Measurements from ENCODE around the gene SOD2.
"Not testable (repeated sequence)": the region's sequence is repeated elsewhere in the genome, so short reads cannot be mapped to it uniquely, and the experiment has no call there.

The SOD2 gene

GRCh38 chr6:159693128-159693893, at the start of gene SOD2:
Gene SOD2 (minus strand): TSS chr6:159693241. CDS start chr6:159693167, 74 bp downstream.
- DNase-seq = peak; percentile 75

DNA sequence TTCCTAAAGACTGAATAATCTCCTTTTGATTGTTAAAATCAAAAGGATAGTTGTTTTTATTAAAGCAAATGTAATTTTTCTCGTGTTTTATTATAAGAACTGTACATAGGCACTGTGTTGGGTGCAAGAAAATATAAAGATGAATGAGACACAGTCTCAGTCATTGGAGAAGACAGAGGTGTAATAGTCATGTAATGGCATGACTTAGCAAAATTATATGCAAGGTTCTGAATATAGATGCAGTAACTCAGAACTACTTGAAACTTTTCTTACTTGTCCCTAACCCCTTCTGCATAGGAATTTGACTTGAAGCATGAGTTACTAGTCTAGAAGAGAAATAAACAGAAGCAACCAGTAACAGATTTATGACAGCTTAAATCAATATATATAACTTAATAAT, 49.1 kb upstream of the SOD2 start:
- DNase-seq = no peak

- no peak for DNase-seq
These were observed 46.3 kb upstream of the SOD2 start for GRCh38 chr6:159739341-159739740.

GRCh38 chr6:159736908-159737307, 43.9 kb upstream of the SOD2 start:
- DNase-seq = no peak

- not testable (repeated sequence) for DNase-seq
These were observed 40.4 kb upstream of the SOD2 start for GRCh38 chr6:159733395-159733794.

- DNase-seq = not testable (repeated sequence)
These were observed 39.5 kb upstream of the SOD2 start for GRCh38 chr6:159732550-159732949.

DNA sequence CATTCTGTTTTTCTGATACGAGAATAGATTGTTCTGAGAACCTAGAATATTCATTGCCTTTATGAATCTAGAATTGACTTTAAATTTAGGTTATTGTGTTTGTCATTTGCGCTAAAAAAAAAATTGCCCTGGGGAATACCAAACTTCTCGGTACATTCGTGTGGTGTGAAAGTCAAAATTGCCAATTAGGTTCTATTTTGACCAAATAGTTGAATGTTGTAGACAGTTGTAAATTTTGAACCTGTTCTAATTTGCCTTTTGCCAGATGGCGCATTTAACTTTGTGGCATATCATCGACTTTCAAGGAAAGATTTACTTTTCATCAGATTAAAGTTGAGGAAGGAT, 37.3 kb upstream of the SOD2 start:
- no peak for DNase-seq

DNA sequence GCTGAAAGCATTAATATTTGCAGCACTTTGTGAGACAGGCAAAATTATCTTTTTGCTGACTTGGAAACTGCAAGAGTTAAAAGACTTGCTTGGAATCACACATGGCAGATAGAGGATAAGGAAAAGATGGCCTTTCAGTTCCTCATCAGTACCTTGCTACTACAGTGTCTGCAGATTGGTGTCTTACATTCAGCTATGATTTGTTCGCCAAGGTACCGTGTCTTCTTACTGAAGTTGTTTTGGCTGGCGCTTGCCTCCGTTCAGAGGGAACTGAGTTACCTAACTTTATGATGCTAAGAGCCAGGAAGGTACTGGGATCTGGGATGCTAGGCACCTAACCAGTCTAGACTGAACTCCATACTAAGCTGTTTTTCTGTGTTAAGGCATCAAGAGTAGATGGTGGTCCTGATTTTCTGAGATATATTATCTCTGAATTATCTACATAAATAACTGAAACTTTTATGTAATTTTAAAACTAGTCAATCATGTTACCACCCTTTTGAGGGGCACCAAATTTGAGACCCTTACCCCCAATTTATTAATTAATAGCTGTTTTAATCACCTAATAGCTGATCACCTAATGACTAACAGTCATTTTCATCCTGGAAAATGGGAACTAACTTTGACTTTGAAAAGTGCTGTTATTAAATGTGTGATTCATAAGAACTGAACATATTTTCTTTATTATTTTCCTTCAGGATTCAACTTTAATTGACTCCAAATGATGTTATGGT, 36.7 kb upstream of the SOD2 start:
- no peak for DNase-seq

DNA sequence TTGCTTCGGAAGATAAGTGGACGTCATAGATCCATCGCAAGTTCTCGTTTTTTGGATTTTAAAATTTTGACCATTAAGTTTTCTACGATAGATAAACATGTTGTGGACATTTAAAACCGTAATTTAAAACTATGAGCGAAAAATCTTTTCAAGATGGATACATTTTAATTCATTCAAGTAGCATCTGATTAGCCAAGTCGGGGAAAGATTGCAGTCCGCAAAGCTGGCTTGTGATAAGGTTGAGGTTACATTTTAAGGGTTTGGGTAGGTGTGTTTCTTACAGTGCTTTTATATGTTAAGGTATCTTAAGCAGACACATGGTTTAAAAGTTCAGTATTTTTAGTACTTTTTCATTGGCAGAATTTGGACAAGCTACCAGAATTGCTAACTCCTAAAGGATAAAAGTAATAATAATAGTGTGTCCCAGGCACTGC, 35.5 kb upstream of the SOD2 start:
- no peak for DNase-seq

DNA sequence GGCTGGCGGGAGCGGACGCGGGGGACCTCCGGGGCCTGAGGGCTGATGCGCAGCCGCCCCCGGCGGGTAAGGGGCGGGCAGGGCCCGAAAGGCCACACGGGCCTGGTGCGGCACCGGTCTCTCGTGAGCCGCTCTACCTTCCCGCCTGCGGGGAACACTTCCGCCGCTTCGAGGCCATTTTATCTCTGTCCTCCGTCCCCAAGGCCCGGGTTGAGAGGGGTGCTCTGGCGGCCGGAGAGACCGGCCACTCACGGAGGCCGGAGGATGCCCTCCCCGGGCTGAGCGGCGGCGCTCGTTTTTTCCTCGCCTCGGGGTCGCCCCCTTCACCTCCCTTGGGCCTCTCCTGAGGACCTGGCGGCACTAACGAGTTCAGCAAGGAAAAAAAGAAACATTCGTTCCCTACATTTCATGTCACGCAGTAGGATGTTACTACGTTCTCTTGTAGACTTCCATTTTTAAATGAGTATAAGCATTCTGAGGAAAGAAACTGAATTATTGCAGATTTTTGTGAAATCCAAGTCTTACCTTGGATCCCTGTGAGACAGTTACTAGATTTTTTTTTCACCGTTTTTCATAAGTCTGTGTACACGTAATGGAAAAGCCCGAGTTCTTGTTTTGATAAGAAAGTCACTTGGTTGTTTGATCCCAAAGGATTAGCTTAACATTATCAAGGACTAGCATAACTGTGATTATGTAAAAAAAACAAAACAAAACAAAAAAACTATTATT, 34.8 kb upstream of the SOD2 start:
- DNase-seq = peak; percentile 73

- DNase-seq = peak; percentile 94
These were observed 34.1 kb upstream of the SOD2 start, which contains the start of gene WTAP for GRCh38 chr6:159726918-159727716. Gene WTAP (plus strand): TSS chr6:159727506. CDS start chr6:159736266, 8,760 bp downstream.

DNA sequence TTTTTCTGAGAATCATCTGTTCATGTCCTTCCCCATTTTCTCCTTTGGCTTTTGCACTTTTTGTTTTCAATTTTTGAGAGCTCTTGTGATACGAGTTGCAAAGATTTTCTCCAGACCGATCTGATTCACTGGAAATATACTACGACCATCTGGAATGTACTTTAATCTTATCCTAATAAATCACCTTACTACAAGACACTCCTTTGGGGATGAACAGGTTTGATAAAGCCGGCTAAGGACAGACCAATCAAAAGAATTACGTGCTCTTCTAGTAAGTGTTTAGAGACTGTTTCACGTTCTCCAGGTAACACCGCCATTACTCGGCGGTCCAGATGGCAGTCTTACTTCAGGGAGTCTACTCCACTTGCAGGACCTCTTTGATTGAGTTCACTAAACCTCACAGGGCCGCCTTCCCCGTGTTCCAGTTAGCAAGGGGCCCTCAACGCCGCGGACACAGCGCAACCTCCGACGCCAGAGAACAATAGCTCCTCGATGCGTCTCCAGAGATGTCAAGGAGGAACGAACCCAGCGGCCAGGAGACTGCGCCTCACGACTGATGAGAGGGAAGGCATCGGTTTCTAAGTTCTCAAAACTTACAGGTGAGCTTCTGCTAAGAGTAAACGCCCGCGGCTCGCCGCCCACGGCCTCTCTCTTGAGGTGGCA, 33.3 kb upstream of the SOD2 start:
- DNase-seq = no peak

DNA sequence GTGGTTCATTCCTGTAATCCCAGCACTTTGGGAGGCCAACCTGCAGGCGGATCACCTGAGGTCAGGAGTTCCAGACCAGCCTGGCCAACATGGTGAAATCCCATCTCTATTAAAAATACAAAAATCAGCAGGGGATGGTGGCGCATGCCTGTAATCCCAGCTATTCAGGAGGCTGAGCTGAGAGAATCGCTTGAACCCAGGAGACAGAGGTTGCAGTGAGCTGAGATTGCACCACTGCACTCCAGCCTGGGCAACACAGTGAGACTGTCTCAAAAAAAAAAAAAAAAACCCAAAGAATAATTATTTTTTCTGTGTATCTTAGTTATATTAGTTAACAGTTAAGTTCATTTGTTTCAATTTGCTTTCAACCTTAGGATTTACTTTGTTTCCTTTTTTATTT, 32.2 kb upstream of the SOD2 start:
- DNase-seq = not testable (repeated sequence)

- DNase-seq = no peak
These were observed 31.7 kb upstream of the SOD2 start for GRCh38 chr6:159724778-159725177.

GRCh38 chr6:159723259-159723658, 30.2 kb upstream of the SOD2 start:
- no peak for DNase-seq

- no peak for DNase-seq
These were observed 29.6 kb upstream of the SOD2 start for GRCh38 chr6:159722655-159723054.

GRCh38 chr6:159721981-159722380, 28.9 kb upstream of the SOD2 start:
- DNase-seq = not testable (repeated sequence)

DNA sequence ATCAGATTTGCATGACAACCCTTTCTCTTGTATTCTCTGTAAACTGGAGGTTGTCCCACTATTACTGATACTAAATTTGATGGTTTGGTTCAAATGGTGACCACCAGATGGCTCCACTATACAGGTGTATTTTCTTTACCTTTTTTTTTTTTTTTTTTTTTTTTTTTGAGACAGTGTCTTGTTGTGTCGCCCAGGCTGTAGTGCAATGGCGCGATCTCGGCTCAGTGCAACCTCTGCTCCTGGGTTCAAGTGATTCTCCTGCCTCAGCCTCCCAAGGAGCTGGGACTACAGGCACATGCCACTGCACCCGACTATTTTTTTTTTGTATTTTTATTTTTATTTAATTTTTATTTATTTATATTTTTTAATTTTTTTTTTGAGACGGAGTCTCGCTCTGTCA, 27.7 kb upstream of the SOD2 start:
- no peak for DNase-seq

DNA sequence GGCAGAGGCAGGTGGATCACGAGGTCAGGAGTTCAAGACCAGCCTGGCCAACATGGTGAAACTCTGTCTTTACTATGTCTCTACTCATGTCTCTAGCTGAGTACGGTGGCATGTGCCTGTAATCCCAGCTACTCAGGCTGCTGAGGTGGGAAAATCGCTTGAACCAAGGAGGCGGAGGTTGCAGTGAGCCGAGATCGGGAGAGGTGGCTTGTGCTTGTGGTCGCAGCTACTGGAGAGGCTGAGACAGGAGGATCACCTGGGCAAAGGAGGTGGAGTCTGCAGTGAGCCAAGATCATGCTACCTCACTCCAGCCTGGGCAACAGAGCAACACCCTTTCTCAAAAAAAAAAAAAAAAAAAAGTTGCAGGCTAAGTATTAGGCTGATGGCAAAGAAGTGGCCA, 26.2 kb upstream of the SOD2 start:
- no peak for DNase-seq

GRCh38 chr6:159718634-159719033, 25.6 kb upstream of the SOD2 start:
- DNase-seq = no peak

DNA sequence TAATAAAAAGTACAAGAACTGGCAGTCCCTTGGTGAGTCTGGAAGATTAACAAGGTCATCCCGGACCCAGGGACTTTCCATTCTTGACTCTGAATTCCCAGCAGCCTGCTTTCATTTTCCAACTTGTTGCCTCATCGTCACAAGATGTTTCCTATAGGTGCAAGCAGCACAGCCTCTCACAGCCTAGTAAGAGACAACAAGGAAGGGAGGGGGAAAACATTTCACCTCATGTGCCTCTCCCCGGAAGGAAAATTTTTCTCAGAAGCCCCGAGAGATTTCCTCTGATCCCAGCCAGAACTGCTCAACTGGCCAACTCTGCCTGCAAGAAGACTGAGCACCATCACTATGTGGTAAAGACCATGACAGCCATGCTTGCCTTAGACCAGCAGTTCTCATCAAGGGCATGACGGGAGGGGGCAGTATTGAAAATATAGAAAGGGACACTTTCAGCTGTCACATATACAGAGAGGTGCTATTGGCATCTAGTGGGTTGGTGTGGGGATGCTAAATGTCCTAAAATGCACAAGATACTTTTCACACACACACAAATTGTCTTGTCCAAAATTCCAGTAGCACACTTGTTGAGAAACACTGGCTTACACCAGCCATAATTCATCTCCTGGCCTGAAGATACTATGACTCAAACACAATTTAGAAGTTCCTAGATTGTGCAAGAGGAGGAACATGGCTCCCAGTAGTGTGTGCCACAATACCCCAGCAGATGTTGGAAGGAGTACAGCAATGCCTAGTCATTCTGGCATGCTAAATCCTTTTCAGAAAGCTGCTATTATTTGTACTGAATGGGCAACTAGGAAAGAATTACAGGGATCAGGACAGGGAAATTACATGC, 23.4 kb upstream of the SOD2 start:
- no peak for DNase-seq

Data from NK-92 treated with Interleukin-12 subunit alpha and Interleukin-12 subunit beta, amount 100 ng/mL, for 24 hours (cell line).